ENCODE measurements around the gene DNAJC11. TPM values are rescaled to one million over a fixed set of nuclear protein-coding genes. Genes with fewer than 3 reads are reported as not detected.
A peak's percentile ranks its signal among the peaks of the same experiment; 100 is the strongest.

The DNAJC11 gene
- total and polyA plus RNA-seq, 2 experiments from 2014 or later = 28.9 to 40.6 TPM

- Histone ChIP-seq H3K36me3 (ENCODE audit: low read depth) (no peaks in the 10 kb centered on the region), H3K79me2 (ENCODE audit: insufficient read depth) (peaks cover 69% of the 10 kb centered on the region), H4K20me1 (ENCODE audit: insufficient read depth) (no peaks in the 10 kb centered on the region), H3F3A (ENCODE audit: insufficient read depth) (peaks cover 12% of the 10 kb centered on the region; the same call in 1 of the 2 replicates), H3K9me3 (ENCODE audit: low read depth) (no peaks in the 10 kb centered on the region), H2AFZ (peak overlapping the region; percentile 82), H3K9ac (peak overlapping the region; percentile 86), H3K27me3 (replicated peaks; ENCODE audit: insufficient read depth) (no peaks in the 10 kb centered on the region), H3K9me2 (ENCODE audit: insufficient read depth) (no peaks in the 10 kb centered on the region), H3K4me1 (ENCODE audit: insufficient read depth) (peaks cover 13% of the 10 kb centered on the region; the same call in 1 of the 2 replicates), H3K4me3 (peak overlapping the region; percentile 91), H3K4me2 (ENCODE audit: unreplicated experiment) (peak overlapping the region; percentile 87), H3K27ac (peak overlapping the region; percentile 89)
- TF ChIP-seq EZH2phosphoT487 (IDR thresholded peaks at IDR 0.05; ENCODE audit: insufficient read depth, low read depth) (no peak), EZH2 (IDR thresholded peaks at IDR 0.05; ENCODE audit: insufficient read depth, poor library complexity, severe bottlenecking) (no peak)
- peak; percentile 83 for DNase-seq
- in situ Hi-C loops (cut with MboI) = no loop called here
- 1% methylated on average over 42 to 67 of the region's 67 CpGs for WGBS, 2 experiments (ENCODE audit: low coverage in 1 of 2, low lambda C conversion rate in 2 of 2, missing lambda C conversion rate in 2 of 2)
Measured at GRCh38 chr1:6612641-6613360, 88.8 kb downstream of the DNAJC11 start.

DNA sequence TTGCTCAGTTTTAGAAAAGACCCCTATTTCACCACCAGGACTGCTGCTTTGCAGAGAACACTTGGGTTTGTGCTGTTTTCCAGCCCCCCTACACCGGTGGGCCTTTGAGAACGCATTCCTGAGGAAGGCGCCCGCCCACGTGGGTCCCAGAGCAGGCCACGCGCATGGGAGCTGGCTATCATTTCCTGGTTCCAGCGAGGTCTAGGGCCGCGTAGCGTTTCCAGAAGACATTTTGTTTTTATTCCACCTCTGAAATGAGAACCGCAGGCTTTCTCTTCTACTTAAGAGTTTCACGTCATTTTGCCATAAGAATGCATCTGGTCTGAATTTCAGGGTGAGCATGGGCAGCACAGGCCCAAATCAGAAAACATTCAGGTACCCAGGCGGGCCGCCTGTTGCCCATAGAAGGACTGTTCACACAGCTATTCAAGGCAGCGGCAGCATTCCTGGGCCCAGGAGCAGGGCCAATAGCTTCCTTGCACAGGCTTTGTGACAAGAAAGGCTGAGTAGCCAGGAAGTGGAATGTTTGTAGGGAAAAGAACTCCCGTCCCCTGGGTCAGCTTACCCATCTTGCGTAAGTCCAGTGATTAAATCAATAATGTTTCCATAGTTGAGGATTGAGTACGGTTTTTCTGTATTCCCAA is 97.6 kb downstream of the DNAJC11 start:
- peaks cover 25% of the 10 kb centered on the region for H3K4me1 ChIP-seq (ENCODE audit: insufficient read depth)
- in situ Hi-C loops (cut with MboI) = no loop called here
- WGBS, 2 experiments (ENCODE audit: low coverage in 1 of 2, low lambda C conversion rate in 2 of 2, missing lambda C conversion rate in 2 of 2) = 4% methylated on average over 19 of the region's 19 CpGs
- H2AFZ ChIP-seq = peak overlapping the region; percentile 82
- H3K79me2 ChIP-seq (ENCODE audit: insufficient read depth) = peaks cover 59% of the 10 kb centered on the region
- TF ChIP-seq EZH2phosphoT487 (IDR thresholded peaks at IDR 0.05; ENCODE audit: insufficient read depth, low read depth) (no peak), EZH2 (IDR thresholded peaks at IDR 0.05; ENCODE audit: insufficient read depth, poor library complexity, severe bottlenecking) (no peak)
- H3K27ac ChIP-seq = peak overlapping the region; percentile 99
- H4K20me1 ChIP-seq (ENCODE audit: insufficient read depth) = no peaks in the 10 kb centered on the region; the same call in 1 of the 2 replicates
- H3K36me3 ChIP-seq (ENCODE audit: low read depth) = no peaks in the 10 kb centered on the region
- no peaks in the 10 kb centered on the region for H3K27me3 ChIP-seq (replicated peaks; ENCODE audit: insufficient read depth)
- H3K4me3 ChIP-seq = peak overlapping the region; percentile 87
- no peaks in the 10 kb centered on the region for H3K9me3 ChIP-seq (ENCODE audit: low read depth)
- peaks cover 35% of the 10 kb centered on the region for H3F3A ChIP-seq (ENCODE audit: insufficient read depth)
- H3K4me2 ChIP-seq (ENCODE audit: unreplicated experiment) = peak overlapping the region; percentile 95
- DNase-seq = peak; percentile 89
- H3K9me2 ChIP-seq (ENCODE audit: insufficient read depth) = no peaks in the 10 kb centered on the region
- peak overlapping the region; percentile 97 for H3K9ac ChIP-seq

GRCh38 chr1:6603238-6603914 is 98.2 kb downstream of the DNAJC11 start:
- in situ Hi-C loops (cut with MboI) = no loop called here
- Histone ChIP-seq H3K9me2 (ENCODE audit: insufficient read depth) (no peaks in the 10 kb centered on the region), H3K27ac (peak overlapping the region; percentile 99), H3K79me2 (ENCODE audit: insufficient read depth) (peaks cover 65% of the 10 kb centered on the region), H4K20me1 (ENCODE audit: insufficient read depth) (no peaks in the 10 kb centered on the region; the same call in 1 of the 2 replicates), H2AFZ (peak overlapping the region; percentile 82), H3K4me2 (ENCODE audit: unreplicated experiment) (peak overlapping the region; percentile 95), H3K4me1 (ENCODE audit: insufficient read depth) (peaks cover 25% of the 10 kb centered on the region), H3K27me3 (replicated peaks; ENCODE audit: insufficient read depth) (no peaks in the 10 kb centered on the region), H3K9me3 (ENCODE audit: low read depth) (no peaks in the 10 kb centered on the region), H3K4me3 (peak overlapping the region; percentile 87), H3F3A (ENCODE audit: insufficient read depth) (peaks cover 35% of the 10 kb centered on the region), H3K9ac (peak overlapping the region; percentile 97), H3K36me3 (ENCODE audit: low read depth) (no peaks in the 10 kb centered on the region)
- 2% methylated on average over 36 of the region's 36 CpGs for WGBS, 2 experiments (ENCODE audit: low coverage in 1 of 2, low lambda C conversion rate in 2 of 2, missing lambda C conversion rate in 2 of 2)
- TF ChIP-seq EZH2phosphoT487 (IDR thresholded peaks at IDR 0.05; ENCODE audit: insufficient read depth, low read depth) = no peak
- TF ChIP-seq EZH2 (IDR thresholded peaks at IDR 0.05; ENCODE audit: insufficient read depth, poor library complexity, severe bottlenecking) = no peak
- peak; percentile 92 for DNase-seq

DNA sequence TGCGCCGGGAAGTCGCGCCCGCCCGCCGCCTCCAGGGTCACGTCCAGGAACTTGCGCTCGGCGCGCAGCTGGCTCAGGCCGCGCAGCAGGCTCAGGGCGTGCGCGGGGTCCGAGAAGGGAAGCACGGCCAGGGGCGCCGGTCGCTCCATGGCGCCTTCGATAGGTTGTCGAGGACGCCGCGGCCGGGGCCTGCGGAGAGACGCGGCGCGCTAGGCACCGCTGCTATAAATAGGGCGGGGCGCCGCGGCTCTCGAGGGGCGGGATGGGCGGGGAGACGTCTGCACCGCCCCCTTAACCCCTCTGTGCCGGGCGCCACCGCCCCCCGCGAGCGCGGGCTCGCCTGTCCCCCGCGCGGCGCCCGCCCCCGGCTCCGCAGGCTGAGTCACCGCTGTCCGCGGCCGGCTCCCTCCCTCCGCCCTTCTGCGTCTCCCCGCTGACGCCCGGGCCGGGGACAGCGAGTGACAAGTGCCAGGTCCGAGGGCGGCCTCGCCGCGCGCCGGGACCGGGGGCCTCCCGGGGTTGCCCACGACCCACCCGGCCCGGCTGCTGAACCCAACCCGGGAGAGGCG is 98.9 kb downstream of the DNAJC11 start, which contains the start of gene KLHL21:
Gene KLHL21 (minus strand): TSS at position 201 of the 569 bp plus-strand sequence. CDS start 52 bp downstream, at position 149.
- H3K79me2 ChIP-seq (ENCODE audit: insufficient read depth) = peaks cover 66% of the 10 kb centered on the region
- WGBS, 2 experiments (ENCODE audit: low coverage in 1 of 2, low lambda C conversion rate in 2 of 2, missing lambda C conversion rate in 2 of 2) = 0 to 1% methylated on average over 34 to 72 of the region's 84 CpGs
- H3K9me2 ChIP-seq (ENCODE audit: insufficient read depth) = no peaks in the 10 kb centered on the region
- H2AFZ ChIP-seq = peak within 1 kb of the TSS; percentile 82
- in situ Hi-C loops (cut with MboI) = no loop called here
- DNase-seq = peak; percentile 96
- H3K36me3 ChIP-seq (ENCODE audit: low read depth) = no peaks in the 10 kb centered on the region
- H3K4me3 ChIP-seq = peak within 1 kb of the TSS; percentile 87
- no peaks in the 10 kb centered on the region for H3K9me3 ChIP-seq (ENCODE audit: low read depth)
- TF ChIP-seq EZH2 (IDR thresholded peaks at IDR 0.05; ENCODE audit: insufficient read depth, poor library complexity, severe bottlenecking) = no peak
- no peak for TF ChIP-seq EZH2phosphoT487 (IDR thresholded peaks at IDR 0.05; ENCODE audit: insufficient read depth, low read depth)
- peaks cover 25% of the 10 kb centered on the region for H3K4me1 ChIP-seq (ENCODE audit: insufficient read depth)
- H3K27me3 ChIP-seq (replicated peaks; ENCODE audit: insufficient read depth) = no peaks in the 10 kb centered on the region
- peak within 1 kb of the TSS; percentile 99 for H3K27ac ChIP-seq
- peaks cover 35% of the 10 kb centered on the region for H3F3A ChIP-seq (ENCODE audit: insufficient read depth)
- peak within 1 kb of the TSS; percentile 97 for H3K9ac ChIP-seq
- H3K4me2 ChIP-seq (ENCODE audit: unreplicated experiment) = peak within 1 kb of the TSS; percentile 95
- H4K20me1 ChIP-seq (ENCODE audit: insufficient read depth) = no peaks in the 10 kb centered on the region; the same call in 1 of the 2 replicates
